Measurements from ENCODE around the gene ATXN7.

Gene ATXN7

DNA sequence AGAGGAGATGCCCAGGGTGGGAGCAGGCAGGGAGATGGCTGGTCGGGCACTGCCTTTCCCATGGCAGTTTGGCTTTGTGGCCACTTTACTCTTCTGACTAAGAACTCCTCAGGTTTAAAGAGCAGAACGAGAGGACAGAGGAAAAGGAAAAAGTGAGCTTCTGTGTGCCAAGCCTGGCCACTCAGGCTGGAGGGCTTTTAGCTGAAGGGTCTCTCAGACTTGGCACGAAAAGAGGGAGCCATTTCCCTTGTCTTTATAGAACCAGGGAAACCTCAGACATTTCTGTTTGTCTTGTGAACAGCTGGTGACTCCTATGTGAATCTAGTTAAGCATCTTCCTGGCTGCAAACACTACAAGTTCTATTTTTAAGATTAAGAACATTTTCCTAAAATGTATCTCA is 182.9 kb downstream of the ATXN7 start:
- in situ Hi-C loops (cut with MboI; ENCODE audit: low sequenced_read_pairs): loop anchor here (25.0 kb wide), 1 partner anchor 416 kb away; no protein-coding TSS in a partner anchor

DNA sequence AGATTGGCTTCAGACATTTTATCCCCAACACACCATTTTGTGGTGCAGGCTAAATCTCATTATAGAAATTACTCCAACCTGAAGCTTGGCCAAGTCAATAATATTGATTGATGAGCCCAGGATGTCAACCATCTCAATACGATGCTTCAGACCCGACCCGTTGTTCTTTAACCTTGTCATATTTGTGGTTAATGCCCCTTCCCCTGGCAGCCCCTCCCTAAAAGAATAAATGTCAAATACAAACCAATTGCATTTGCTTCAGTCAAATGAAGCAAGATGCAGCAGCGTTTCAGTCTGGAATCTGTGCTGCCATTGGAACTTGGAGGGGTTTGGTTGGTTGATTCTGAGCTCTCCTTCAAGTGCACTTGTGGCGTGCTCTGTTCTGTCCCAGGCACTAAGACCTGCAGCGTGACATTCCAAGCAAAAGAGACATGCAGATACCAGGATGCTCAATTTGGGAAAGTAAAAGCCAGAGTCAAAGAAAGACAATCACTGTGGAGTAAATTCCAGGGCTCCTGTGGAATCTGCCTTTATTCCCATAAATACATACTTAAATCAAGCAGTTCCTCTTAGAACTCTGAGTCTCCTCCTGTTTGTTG is 183.4 kb downstream of the ATXN7 start:
- in situ Hi-C loops (cut with MboI; ENCODE audit: low sequenced_read_pairs): loop anchor here (25.0 kb wide), 1 partner anchor 415 kb away; no protein-coding TSS in a partner anchor

DNA sequence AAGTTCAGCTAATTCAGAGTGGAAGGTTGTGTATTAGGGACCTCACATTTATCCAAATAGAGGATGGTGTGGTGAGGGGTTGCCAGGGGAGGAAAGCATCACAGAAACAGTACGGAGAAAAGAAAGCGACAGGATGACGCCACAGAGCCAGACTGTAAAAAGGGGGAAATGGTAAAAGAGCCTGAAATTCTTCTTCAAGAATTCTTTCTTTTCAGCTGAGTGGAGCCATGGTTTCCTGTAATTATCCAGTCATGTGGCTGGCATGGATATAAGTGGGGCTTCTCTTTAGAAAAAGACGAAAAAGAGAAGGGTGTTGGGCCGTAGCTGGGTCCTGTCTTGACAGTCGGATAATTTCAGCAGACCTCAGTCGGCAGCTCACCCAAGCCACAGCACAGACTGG is 184.1 kb downstream of the ATXN7 start:
- in situ Hi-C loops (cut with MboI; ENCODE audit: low sequenced_read_pairs): loop anchor here (25.0 kb wide), 1 partner anchor 415 kb away; no protein-coding TSS in a partner anchor

DNA sequence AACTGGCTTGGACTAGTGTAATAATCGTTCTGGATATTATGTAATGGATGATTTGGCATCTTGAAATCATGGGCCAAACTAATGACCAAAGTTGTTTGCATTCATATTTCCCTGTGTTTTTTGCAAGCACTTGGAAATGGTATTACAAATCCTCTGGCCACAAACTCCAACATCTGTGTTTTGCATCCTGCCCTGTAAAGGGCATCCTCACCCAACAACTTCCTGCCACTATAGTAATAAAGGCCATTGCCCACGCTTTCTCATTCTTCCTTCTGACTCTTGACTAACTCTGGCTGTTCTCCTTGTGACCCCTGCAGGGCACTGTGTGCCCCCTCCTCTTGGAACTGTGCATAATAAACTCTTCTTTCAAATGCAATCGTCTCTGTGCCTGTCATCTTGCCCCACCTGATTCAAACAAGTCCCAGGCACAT is 185.0 kb downstream of the ATXN7 start:
- in situ Hi-C loops (cut with MboI; ENCODE audit: low sequenced_read_pairs): loop anchor here (25.0 kb wide), 1 partner anchor 414 kb away; no protein-coding TSS in a partner anchor

DNA sequence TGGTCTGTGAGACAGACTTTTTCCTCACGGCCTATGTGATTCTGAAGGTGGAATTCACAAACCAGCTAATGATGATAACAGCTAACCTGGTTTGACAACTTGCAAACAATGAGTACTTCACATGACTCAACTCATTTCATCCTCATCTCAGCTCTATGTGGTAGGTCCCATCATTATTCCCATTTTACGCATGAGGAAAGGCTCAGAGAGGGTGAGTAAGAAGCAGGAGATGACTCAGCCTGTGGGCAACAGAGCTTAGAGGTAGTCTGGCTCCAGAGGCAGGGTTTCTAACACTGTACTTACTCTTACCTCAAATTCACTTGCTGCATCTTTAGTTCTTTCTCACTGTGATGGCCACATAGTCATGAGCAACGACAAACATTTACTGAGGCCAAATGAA is 185.5 kb downstream of the ATXN7 start:
- in situ Hi-C loops (cut with MboI; ENCODE audit: low sequenced_read_pairs): loop anchor here (25.0 kb wide), 1 partner anchor 413 kb away; no protein-coding TSS in a partner anchor

DNA sequence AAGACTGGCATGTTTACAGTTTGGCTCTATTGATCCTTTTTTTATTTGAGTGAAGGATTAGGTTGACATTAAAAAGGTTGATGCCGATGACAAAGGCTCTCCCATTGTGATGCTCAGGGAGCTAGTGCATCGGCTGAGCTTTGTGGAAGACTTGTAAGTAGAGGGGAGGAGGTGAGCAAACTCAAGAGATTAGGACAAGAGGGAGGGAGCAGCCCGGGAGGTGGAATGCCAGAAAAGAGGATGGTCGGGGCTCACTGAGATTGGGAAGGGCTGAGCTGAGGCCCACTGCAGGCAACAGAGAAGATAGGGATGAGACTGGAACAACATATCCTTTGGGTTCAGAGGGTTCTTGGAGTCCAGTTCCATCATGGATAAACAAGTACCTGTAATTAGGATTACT is 186.2 kb downstream of the ATXN7 start:
- in situ Hi-C loops (cut with MboI; ENCODE audit: low sequenced_read_pairs): loop anchor here (25.0 kb wide), 1 partner anchor 412 kb away; no protein-coding TSS in a partner anchor

Measured in HL-60/S4 (cell line).